Measurements from ENCODE around the gene SLC22A17. TPM values are rescaled to one million over a fixed set of nuclear protein-coding genes. Genes with fewer than 3 reads are reported as not detected.

The SLC22A17 gene
- total RNA-seq, 1 donor from 2014 or later: 42.4 TPM

- DNase-seq (ENCODE audit: low read depth, low spot score): no peak
- Mint-ChIP-seq H3K4me1 (peaks cover 17% of the 10 kb centered on the region), H3K9me3 (no peaks in the 10 kb centered on the region)
These were observed 27.7 kb upstream of the SLC22A17 start for GRCh38 chr14:23380197-23380914.

GRCh38 chr14:23379366-23380196 is 26.9 kb upstream of the SLC22A17 start:
- Mint-ChIP-seq H3K27me3 (ENCODE audit: low read depth) (no peaks in the 10 kb centered on the region), H3K9me3 (no peaks in the 10 kb centered on the region), H3K27ac (ENCODE audit: unreplicated experiment) (peak overlapping the region; percentile 75), H3K36me3 (ENCODE audit: low read depth) (no peaks in the 10 kb centered on the region), H3K4me1 (peaks cover 17% of the 10 kb centered on the region), H3K4me3 (no peak overlapping the region)
- peak; percentile 47 for DNase-seq (ENCODE audit: low read depth, low spot score)
- TF ChIP-seq CTCF (conservative IDR thresholded peaks at IDR 0.05): peak; percentile 91

More at GRCh38 chr14:23380197-23380914, 27.7 kb upstream of the SLC22A17 start:
- no peaks in the 10 kb centered on the region for H3K36me3 Mint-ChIP-seq (ENCODE audit: low read depth)
- TF ChIP-seq CTCF (conservative IDR thresholded peaks at IDR 0.05): no peak
- no peak overlapping the region for H3K27ac Mint-ChIP-seq (ENCODE audit: unreplicated experiment)
- no peak overlapping the region for H3K4me3 Mint-ChIP-seq
- no peaks in the 10 kb centered on the region for H3K27me3 Mint-ChIP-seq (ENCODE audit: low read depth)

GRCh38 chr14:23378612-23379220 is 26.0 kb upstream of the SLC22A17 start:
- no peak for TF ChIP-seq CTCF (conservative IDR thresholded peaks at IDR 0.05)
- Mint-ChIP-seq H3K27ac (ENCODE audit: unreplicated experiment) (peak overlapping the region; percentile 72), H3K4me3 (no peak overlapping the region), H3K9me3 (no peaks in the 10 kb centered on the region), H3K36me3 (ENCODE audit: low read depth) (no peaks in the 10 kb centered on the region), H3K4me1 (peaks cover 17% of the 10 kb centered on the region), H3K27me3 (ENCODE audit: low read depth) (no peaks in the 10 kb centered on the region)
- no peak for DNase-seq (ENCODE audit: low read depth, low spot score)

DNA sequence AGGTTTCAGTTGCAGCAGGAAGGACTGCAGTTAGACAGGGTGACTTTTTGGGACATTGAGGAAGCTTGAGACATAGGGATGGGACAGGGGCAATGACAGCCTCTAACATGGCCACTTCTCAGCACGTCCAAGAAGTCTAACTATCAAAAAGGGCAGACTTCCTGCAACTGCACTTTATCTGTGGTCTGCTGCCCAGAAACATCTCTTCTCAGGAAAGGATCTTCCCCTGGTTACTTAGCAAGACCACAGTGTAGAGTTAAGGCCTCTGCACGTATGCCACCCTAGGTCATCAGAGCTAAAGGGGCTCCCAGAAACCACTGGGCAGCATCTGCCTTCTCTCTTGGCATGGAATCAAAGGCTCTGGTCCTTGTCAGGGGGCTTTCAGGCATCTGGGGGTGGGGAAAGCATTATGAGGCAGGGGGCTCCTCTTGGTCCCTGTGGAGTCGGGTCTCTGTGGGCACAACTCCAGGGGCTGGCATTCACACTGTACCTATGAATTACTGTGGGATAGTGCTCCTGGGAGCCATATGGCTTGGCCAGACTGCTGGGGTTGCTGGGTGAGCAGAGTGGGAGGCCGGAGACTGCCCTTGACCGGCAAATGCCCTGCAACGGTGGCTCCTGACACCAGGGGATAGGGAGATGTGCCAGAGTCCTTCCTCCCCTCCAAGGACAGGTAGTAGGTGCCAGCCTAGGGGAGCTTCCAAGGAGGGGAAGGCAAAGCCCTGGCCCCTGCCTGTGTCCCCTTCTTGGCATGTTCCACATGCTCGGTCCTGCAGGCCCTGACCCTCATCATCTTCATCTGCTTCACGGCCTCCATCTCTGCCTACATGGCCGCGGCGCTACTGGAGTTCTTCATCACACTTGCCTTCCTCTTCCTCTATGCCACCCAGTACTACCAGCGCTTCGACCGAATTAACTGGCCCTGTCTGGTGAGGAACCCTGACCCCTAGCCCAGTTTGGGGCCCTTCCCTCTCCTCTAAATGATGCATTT is 25.2 kb upstream of the SLC22A17 start:
- no peak for TF ChIP-seq CTCF (conservative IDR thresholded peaks at IDR 0.05)
- DNase-seq (ENCODE audit: low read depth, low spot score): no peak
- no peaks in the 10 kb centered on the region for H3K36me3 Mint-ChIP-seq (ENCODE audit: low read depth)
- no peaks in the 10 kb centered on the region for H3K27me3 Mint-ChIP-seq (ENCODE audit: low read depth)
- H3K4me3 Mint-ChIP-seq: no peak overlapping the region
- no peaks in the 10 kb centered on the region for H3K9me3 Mint-ChIP-seq
- H3K4me1 Mint-ChIP-seq: peaks cover 17% of the 10 kb centered on the region
- peak overlapping the region; percentile 72 for H3K27ac Mint-ChIP-seq (ENCODE audit: unreplicated experiment)

- H3K36me3 Mint-ChIP-seq (ENCODE audit: low read depth): no peaks in the 10 kb centered on the region
- peak overlapping the region; percentile 19 for H3K27ac Mint-ChIP-seq (ENCODE audit: unreplicated experiment)
- TF ChIP-seq CTCF (conservative IDR thresholded peaks at IDR 0.05): no peak
- no peaks in the 10 kb centered on the region for H3K27me3 Mint-ChIP-seq (ENCODE audit: low read depth)
- DNase-seq (ENCODE audit: low read depth, low spot score): no peak
- peaks cover 17% of the 10 kb centered on the region for H3K4me1 Mint-ChIP-seq
- no peaks in the 10 kb centered on the region for H3K9me3 Mint-ChIP-seq
- H3K4me3 Mint-ChIP-seq: no peak overlapping the region
These were observed 24.5 kb upstream of the SLC22A17 start for GRCh38 chr14:23377198-23377550.
